SU-DHL-6 (cell line): ENCODE measurements around the gene EPB41.

Source experiments
- CTCF ChIP-seq: fragments of 200-600 bp; sonication (generic); IDR thresholded peaks from one replicate; pipeline ENCODE4 v1.5.1; 2017; ENCODE audit warnings: antibody characterized with exemption, mild to moderate bottlenecking, low read length, moderate library complexity; ENCODE audit not compliant: insufficient read depth, poor library complexity, severe bottlenecking
- EZH2phosphoT487 ChIP-seq: fragments of 200-600 bp; sonication (generic), shearing (Covaris generic); conservative IDR thresholded peaks from 2 replicates; pipeline ENCODE4 v1.6.1; 2018; ENCODE audit warnings: mild to moderate bottlenecking, antibody characterized with exemption, low read length, moderate library complexity, mixed read lengths

DNA sequence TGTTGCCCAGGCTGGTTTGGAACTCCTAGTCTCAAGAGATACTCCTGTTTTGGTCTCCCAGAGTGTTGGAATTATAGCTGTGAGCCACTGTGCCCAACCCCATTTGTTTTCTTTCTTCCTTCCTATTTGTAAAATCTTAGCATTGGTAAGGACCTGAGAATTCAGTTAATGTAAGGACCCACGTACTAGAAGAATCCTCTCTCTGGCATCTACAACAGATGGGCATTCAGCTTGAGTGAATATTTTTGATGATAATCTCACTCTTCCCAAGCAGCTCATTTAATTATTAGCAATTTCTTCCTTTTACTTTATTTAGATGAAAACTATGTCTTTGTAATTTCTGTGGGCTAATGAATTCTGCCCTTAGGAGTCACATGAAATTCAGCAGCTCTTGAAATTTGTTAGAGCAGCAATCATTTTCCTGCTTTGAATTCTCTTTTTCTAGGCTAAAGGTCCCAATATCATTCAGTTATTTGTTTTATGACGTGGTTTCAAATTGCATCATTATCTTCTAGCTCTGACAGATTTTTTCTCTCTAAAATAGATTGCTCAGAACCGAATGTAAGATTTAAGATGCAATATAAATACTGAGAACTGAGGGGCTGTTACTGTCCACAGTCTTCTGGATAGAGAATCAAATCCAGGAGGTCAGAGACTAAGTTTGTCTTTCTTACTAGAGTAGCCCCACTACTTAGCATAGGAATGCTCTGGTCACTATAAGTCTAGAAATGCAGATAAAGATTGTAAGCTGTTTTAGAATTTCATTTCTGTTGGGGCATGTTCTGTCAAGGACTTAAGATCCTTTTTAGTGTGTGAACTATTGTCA lies 59.4 kb downstream of the EPB41 start:
- TF ChIP-seq CTCF (no peak), EZH2phosphoT487 (no peak)
